ENCODE data around the gene MEPCE. TPM values are rescaled to one million over a fixed set of nuclear protein-coding genes. Genes with fewer than 3 reads are reported as not detected.

The MEPCE gene
- total and polyA plus RNA-seq, 2 of the 8 experiments (the other 6 are each of a cell fraction or from before 2014, with no cell fraction given): 22.8 to 48.8 TPM

- TF ChIP-seq, protein P1, sequence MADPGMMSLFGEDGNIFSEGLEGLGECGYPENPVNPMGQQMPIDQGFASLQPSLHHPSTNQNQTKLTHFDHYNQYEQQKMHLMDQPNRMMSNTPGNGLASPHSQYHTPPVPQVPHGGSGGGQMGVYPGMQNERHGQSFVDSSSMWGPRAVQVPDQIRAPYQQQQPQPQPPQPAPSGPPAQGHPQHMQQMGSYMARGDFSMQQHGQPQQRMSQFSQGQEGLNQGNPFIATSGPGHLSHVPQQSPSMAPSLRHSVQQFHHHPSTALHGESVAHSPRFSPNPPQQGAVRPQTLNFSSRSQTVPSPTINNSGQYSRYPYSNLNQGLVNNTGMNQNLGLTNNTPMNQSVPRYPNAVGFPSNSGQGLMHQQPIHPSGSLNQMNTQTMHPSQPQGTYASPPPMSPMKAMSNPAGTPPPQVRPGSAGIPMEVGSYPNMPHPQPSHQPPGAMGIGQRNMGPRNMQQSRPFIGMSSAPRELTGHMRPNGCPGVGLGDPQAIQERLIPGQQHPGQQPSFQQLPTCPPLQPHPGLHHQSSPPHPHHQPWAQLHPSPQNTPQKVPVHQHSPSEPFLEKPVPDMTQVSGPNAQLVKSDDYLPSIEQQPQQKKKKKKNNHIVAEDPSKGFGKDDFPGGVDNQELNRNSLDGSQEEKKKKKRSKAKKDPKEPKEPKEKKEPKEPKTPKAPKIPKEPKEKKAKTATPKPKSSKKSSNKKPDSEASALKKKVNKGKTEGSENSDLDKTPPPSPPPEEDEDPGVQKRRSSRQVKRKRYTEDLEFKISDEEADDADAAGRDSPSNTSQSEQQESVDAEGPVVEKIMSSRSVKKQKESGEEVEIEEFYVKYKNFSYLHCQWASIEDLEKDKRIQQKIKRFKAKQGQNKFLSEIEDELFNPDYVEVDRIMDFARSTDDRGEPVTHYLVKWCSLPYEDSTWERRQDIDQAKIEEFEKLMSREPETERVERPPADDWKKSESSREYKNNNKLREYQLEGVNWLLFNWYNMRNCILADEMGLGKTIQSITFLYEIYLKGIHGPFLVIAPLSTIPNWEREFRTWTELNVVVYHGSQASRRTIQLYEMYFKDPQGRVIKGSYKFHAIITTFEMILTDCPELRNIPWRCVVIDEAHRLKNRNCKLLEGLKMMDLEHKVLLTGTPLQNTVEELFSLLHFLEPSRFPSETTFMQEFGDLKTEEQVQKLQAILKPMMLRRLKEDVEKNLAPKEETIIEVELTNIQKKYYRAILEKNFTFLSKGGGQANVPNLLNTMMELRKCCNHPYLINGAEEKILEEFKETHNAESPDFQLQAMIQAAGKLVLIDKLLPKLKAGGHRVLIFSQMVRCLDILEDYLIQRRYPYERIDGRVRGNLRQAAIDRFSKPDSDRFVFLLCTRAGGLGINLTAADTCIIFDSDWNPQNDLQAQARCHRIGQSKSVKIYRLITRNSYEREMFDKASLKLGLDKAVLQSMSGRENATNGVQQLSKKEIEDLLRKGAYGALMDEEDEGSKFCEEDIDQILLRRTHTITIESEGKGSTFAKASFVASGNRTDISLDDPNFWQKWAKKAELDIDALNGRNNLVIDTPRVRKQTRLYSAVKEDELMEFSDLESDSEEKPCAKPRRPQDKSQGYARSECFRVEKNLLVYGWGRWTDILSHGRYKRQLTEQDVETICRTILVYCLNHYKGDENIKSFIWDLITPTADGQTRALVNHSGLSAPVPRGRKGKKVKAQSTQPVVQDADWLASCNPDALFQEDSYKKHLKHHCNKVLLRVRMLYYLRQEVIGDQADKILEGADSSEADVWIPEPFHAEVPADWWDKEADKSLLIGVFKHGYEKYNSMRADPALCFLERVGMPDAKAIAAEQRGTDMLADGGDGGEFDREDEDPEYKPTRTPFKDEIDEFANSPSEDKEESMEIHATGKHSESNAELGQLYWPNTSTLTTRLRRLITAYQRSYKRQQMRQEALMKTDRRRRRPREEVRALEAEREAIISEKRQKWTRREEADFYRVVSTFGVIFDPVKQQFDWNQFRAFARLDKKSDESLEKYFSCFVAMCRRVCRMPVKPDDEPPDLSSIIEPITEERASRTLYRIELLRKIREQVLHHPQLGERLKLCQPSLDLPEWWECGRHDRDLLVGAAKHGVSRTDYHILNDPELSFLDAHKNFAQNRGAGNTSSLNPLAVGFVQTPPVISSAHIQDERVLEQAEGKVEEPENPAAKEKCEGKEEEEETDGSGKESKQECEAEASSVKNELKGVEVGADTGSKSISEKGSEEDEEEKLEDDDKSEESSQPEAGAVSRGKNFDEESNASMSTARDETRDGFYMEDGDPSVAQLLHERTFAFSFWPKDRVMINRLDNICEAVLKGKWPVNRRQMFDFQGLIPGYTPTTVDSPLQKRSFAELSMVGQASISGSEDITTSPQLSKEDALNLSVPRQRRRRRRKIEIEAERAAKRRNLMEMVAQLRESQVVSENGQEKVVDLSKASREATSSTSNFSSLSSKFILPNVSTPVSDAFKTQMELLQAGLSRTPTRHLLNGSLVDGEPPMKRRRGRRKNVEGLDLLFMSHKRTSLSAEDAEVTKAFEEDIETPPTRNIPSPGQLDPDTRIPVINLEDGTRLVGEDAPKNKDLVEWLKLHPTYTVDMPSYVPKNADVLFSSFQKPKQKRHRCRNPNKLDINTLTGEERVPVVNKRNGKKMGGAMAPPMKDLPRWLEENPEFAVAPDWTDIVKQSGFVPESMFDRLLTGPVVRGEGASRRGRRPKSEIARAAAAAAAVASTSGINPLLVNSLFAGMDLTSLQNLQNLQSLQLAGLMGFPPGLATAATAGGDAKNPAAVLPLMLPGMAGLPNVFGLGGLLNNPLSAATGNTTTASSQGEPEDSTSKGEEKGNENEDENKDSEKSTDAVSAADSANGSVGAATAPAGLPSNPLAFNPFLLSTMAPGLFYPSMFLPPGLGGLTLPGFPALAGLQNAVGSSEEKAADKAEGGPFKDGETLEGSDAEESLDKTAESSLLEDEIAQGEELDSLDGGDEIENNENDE (IDR thresholded peaks at IDR 0.05; ENCODE audit: insufficient replicate concordance, low read length): no peak
- no peak for TF ChIP-seq POLR2AphosphoS5 (IDR thresholded peaks at IDR 0.05; ENCODE audit: low read depth, low read length)
- no peak for TF ChIP-seq TBP (IDR thresholded peaks at IDR 0.05; ENCODE audit: low read depth, low read length)
- no peak for TF ChIP-seq GTF2F1 (IDR thresholded peaks at IDR 0.05; ENCODE audit: borderline replicate concordance, low read depth, low read length)
- TF ChIP-seq TEAD4 (IDR thresholded peaks at IDR 0.05; ENCODE audit: low read depth, low read length): no peak
- TF ChIP-seq CEBPB (IDR thresholded peaks at IDR 0.05; ENCODE audit: low read depth, low read length): no peak
These were observed 42.7 kb upstream of the MEPCE start (continued) for GRCh38 chr7:100386940-100387339.

Data from H1 (cell line).